Mesodermal cell (in vitro differentiated cells): ENCODE results near the gene S1PR3.

Experiments used
- H3K27ac ChIP-seq: 2 replicates; pipeline ENCODE4 v1.7.0; 2013; ENCODE audit warnings: mild to moderate bottlenecking, low read depth, low read length, moderate library complexity; ENCODE audit not compliant: severe bottlenecking
- H3K36me3 ChIP-seq: 2 replicates; pipeline ENCODE4 v1.7.1; 2013; ENCODE audit warnings: mild to moderate bottlenecking, low read length, moderate library complexity; ENCODE audit not compliant: control insufficient read depth, insufficient read depth
- H3K4me1 ChIP-seq: one replicate; pipeline ENCODE4 v1.7.1; 2013; ENCODE audit warnings: mild to moderate bottlenecking, low read length; ENCODE audit not compliant: insufficient read depth, control insufficient read depth, poor library complexity, severe bottlenecking
- H3K4me3 ChIP-seq: 2 replicates; pipeline ENCODE4 v1.7.0; 2013; ENCODE audit warnings: low read length, control low read depth, mild to moderate bottlenecking; ENCODE audit not compliant: insufficient read depth, poor library complexity, severe bottlenecking; ENCODE audit errors: extremely low read depth
- H3K9me3 ChIP-seq: 2 replicates; pipeline ENCODE4 v1.7.1; 2013; ENCODE audit warnings: mild to moderate bottlenecking, low read length, moderate library complexity; ENCODE audit not compliant: control insufficient read depth
- WGBS, 2 experiments: methylation state at CpG; one replicate each; pipeline ENCODE4 v1.1.5; 2013; ENCODE audit warnings: missing lambda C conversion rate in 2 of 2; ENCODE audit not compliant: insufficient coverage in 2 of 2; 5-methylcytosine and 5-hydroxymethylcytosine counted together

Gene S1PR3

DNA sequence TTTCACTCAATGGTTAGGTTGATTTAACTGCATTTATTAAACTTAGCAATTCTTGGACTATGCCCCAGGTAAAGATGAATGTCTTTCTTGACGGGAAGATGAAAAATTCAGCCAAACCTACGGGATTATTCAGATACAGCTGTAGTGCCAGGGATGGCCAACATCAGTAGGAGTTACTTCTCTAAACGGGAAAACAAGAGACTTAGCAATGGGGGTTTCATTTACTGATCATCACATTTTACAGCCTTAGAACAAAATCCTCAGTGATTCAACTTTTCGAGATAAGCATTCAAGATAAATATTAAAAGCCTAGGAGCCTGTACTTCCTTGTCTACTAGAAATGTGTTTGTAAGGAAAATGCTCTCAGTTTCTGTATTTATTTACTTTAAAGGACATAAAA lies 46.1 kb downstream of the S1PR3 start:
- Histone ChIP-seq H3K4me3 (no peak overlapping the region), H3K9me3 (no peaks in the 10 kb centered on the region), H3K27ac (no peak overlapping the region), H3K36me3 (no peaks in the 10 kb centered on the region), H3K4me1 (no peaks in the 10 kb centered on the region)
- WGBS, 2 experiments: 90 to 92% methylated on average over 2 of the region's 4 CpGs

- Histone ChIP-seq H3K4me3 (no peak overlapping the region), H3K36me3 (no peaks in the 10 kb centered on the region)
- 81 to 94% methylated on average over 6 to 7 of the region's 9 CpGs for WGBS, 2 experiments
Measured at GRCh38 chr9:89037891-89038290, 46.6 kb downstream of the S1PR3 start.

GRCh38 chr9:89038382-89039103 lies 47.3 kb downstream of the S1PR3 start:
- Histone ChIP-seq H3K27ac (no peak overlapping the region), H3K4me1 (no peaks in the 10 kb centered on the region)
- 96 to 100% methylated on average over 2 to 5 of the region's 5 CpGs for WGBS, 2 experiments

More at GRCh38 chr9:89037891-89038290, 46.6 kb downstream of the S1PR3 start:
- H3K9me3 ChIP-seq: no peaks in the 10 kb centered on the region
- no peaks in the 10 kb centered on the region for H3K4me1 ChIP-seq
- no peak overlapping the region for H3K27ac ChIP-seq

GRCh38 chr9:89039104-89039465 lies 47.8 kb downstream of the S1PR3 start:
- Histone ChIP-seq H3K4me3 (no peak overlapping the region), H3K27ac (no peak overlapping the region), H3K36me3 (no peaks in the 10 kb centered on the region), H3K9me3 (no peaks in the 10 kb centered on the region), H3K4me1 (no peaks in the 10 kb centered on the region)
- 100% methylated on average over 2 of the region's 4 CpGs for WGBS, 2 experiments

More at GRCh38 chr9:89038382-89039103, 47.3 kb downstream of the S1PR3 start:
- H3K9me3 ChIP-seq: no peaks in the 10 kb centered on the region
- H3K36me3 ChIP-seq: no peaks in the 10 kb centered on the region
- no peak overlapping the region for H3K4me3 ChIP-seq

DNA sequence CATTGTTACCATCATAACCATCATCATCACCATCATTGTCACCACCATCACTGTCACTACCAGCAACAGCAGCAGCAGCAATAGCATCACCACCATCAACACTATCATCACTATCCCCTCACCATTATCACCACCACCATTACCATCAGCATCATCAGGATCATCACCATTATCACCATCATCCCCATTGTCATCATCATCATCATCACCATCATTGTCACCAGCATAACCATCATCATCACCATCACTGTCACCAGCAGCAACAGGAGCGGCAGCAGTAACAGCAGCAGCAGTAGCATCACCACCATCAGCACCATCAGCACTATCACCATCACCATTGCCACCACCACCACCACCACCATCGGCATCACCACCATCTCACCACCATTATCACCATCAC lies 48.4 kb downstream of the S1PR3 start:
- Histone ChIP-seq H3K27ac (no peak overlapping the region), H3K36me3 (no peaks in the 10 kb centered on the region), H3K9me3 (no peaks in the 10 kb centered on the region), H3K4me1 (no peaks in the 10 kb centered on the region), H3K4me3 (no peak overlapping the region)
- 88 to 94% methylated on average over 2 of the region's 2 CpGs for WGBS, 2 experiments

GRCh38 chr9:89042984-89043383 lies 51.7 kb downstream of the S1PR3 start:
- no peak overlapping the region for H3K4me3 ChIP-seq
- H3K27ac ChIP-seq: no peak overlapping the region
- H3K36me3 ChIP-seq: no peaks in the 10 kb centered on the region
- 95 to 98% methylated on average over 6 to 9 of the region's 9 CpGs for WGBS, 2 experiments
- no peaks in the 10 kb centered on the region for H3K9me3 ChIP-seq
- H3K4me1 ChIP-seq: no peaks in the 10 kb centered on the region

DNA sequence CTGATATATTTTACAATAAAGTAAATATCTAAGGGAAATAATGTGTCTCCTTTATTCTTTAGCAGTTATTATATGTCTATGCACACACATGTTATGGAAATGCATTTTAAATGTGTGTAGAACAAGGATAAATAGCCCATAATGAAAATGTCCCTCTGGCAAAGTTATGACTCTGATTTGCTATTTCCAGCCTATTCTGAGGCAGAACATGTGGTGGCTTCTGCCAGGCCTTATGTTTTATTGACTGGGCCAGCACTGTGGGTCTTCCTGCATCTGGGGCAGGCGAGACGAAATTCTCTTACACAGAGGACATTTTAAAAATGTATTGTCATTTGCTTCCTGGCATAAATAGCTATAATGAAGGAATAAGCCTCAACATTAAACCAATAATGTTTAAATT lies 52.8 kb downstream of the S1PR3 start:
- WGBS, 2 experiments: no CpG with 5 or more reads among the region's 2 CpGs
- no peak overlapping the region for H3K4me3 ChIP-seq
- no peaks in the 10 kb centered on the region for H3K36me3 ChIP-seq

GRCh38 chr9:89044881-89045280 lies 53.6 kb downstream of the S1PR3 start:
- no peak overlapping the region for H3K4me3 ChIP-seq
- H3K4me1 ChIP-seq: no peaks in the 10 kb centered on the region
- no peak overlapping the region for H3K27ac ChIP-seq
- 80 to 96% methylated on average over 1 to 3 of the region's 4 CpGs for WGBS, 2 experiments
- H3K36me3 ChIP-seq: no peaks in the 10 kb centered on the region
- H3K9me3 ChIP-seq: no peaks in the 10 kb centered on the region

More for the DNA sequence above, 52.8 kb downstream of the S1PR3 start:
- no peaks in the 10 kb centered on the region for H3K9me3 ChIP-seq
- H3K4me1 ChIP-seq: no peaks in the 10 kb centered on the region
- no peak overlapping the region for H3K27ac ChIP-seq

GRCh38 chr9:89046832-89047231 lies 55.6 kb downstream of the S1PR3 start:
- H3K9me3 ChIP-seq: no peaks in the 10 kb centered on the region
- no peak overlapping the region for H3K4me3 ChIP-seq
- 100% methylated on average over 1 of the region's 2 CpGs; no CpG with 5 or more reads in 1 of the 2 experiments for WGBS, 2 experiments
- no peak overlapping the region for H3K27ac ChIP-seq
- H3K4me1 ChIP-seq: no peaks in the 10 kb centered on the region
- H3K36me3 ChIP-seq: no peaks in the 10 kb centered on the region

- no peak overlapping the region for H3K27ac ChIP-seq
- 86 to 96% methylated on average over 3 of the region's 4 CpGs for WGBS, 2 experiments
- no peaks in the 10 kb centered on the region for H3K4me1 ChIP-seq
- H3K4me3 ChIP-seq: no peak overlapping the region
- H3K36me3 ChIP-seq: no peaks in the 10 kb centered on the region
- H3K9me3 ChIP-seq: no peaks in the 10 kb centered on the region
Measured at GRCh38 chr9:89047667-89048066, 56.4 kb downstream of the S1PR3 start.

GRCh38 chr9:89048616-89049015 lies 57.3 kb downstream of the S1PR3 start:
- H3K27ac ChIP-seq: no peak overlapping the region
- no peaks in the 10 kb centered on the region for H3K36me3 ChIP-seq
- WGBS, 2 experiments: 83 to 92% methylated on average over 7 to 8 of the region's 11 CpGs
- H3K4me3 ChIP-seq: no peak overlapping the region
- H3K4me1 ChIP-seq: no peaks in the 10 kb centered on the region
- no peaks in the 10 kb centered on the region for H3K9me3 ChIP-seq
